A172 (cell line): ENCODE results near the gene KRTAP10-9. TPM values are rescaled to one million over a fixed set of nuclear protein-coding genes. Genes with fewer than 3 reads are reported as not detected.

Experiments used
- DNase-seq: peaks from one replicate; pipeline ENCODE4 v3.0.0-alpha.2; 2015; ENCODE audit warnings: low spot score
- total RNA-seq: library from RNA; depleted of rRNA; stranded (reverse); fragments of >200 nt; shearing (Covaris generic); gene quantifications from 2 replicates; pipeline ENCODE4 v1.2.3, GENCODE V29; 2014; rRNA removed

The KRTAP10-9 gene
- total RNA-seq, 1 experiment from 2014 or later: not detected

GRCh38 chr21:44664691-44665090, 37.8 kb downstream of the KRTAP10-9 start:
- no peak for DNase-seq

GRCh38 chr21:44666401-44667320, 39.8 kb downstream of the KRTAP10-9 start, which contains the start of gene KRTAP12-2:
KRTAP12-2 (minus strand) TSS chr21:44666927; CDS start chr21:44666886, 41 bp downstream.
- peak; percentile 21 for DNase-seq

GRCh38 chr21:44667612-44668011, 40.7 kb downstream of the KRTAP10-9 start:
- no peak for DNase-seq

GRCh38 chr21:44670642-44671432, 43.9 kb downstream of the KRTAP10-9 start:
- DNase-seq: no peak

GRCh38 chr21:44671911-44672310, 45.0 kb downstream of the KRTAP10-9 start:
- DNase-seq: no peak

- no peak for DNase-seq
These were observed 51.0 kb downstream of the KRTAP10-9 start for GRCh38 chr21:44677881-44678280.

Other genes with a start within 250 kb of the KRTAP10-9 start
- 0.50 and 1.5 TPM in 2 replicates for gene LRRC3, start 171.6 kb upstream of the KRTAP10-9 start, total RNA-seq
- not detected in 2 replicates for gene KRTAP10-1, start 86.9 kb upstream of the KRTAP10-9 start, total RNA-seq
- not detected in 2 replicates for gene KRTAP10-2, start 75.6 kb upstream of the KRTAP10-9 start, total RNA-seq
- gene KRTAP10-3, start 68.3 kb upstream of the KRTAP10-9 start, total RNA-seq: not detected in 2 replicates
- not detected in 2 replicates for gene KRTAP10-4, start 53.4 kb upstream of the KRTAP10-9 start, total RNA-seq
- not detected in 2 replicates for gene KRTAP10-5, start 46.5 kb upstream of the KRTAP10-9 start, total RNA-seq
- gene KRTAP10-6, start 34.6 kb upstream of the KRTAP10-9 start, total RNA-seq: not detected in 2 replicates
- gene KRTAP10-7, start 26.5 kb upstream of the KRTAP10-9 start, total RNA-seq: not detected in 2 replicates
- not detected in 2 replicates for gene KRTAP10-8, start 15.0 kb upstream of the KRTAP10-9 start, total RNA-seq
- gene KRTAP10-10, start 10.3 kb downstream of the KRTAP10-9 start, total RNA-seq: not detected in 2 replicates
- gene KRTAP10-11, start 19.3 kb downstream of the KRTAP10-9 start, total RNA-seq: not detected in 2 replicates
- not detected in 2 replicates for gene KRTAP12-4, start 27.6 kb downstream of the KRTAP10-9 start, total RNA-seq
- not detected in 2 replicates for gene KRTAP12-3, start 30.8 kb downstream of the KRTAP10-9 start, total RNA-seq
- not detected in 2 replicates for gene KRTAP12-2, start 39.8 kb downstream of the KRTAP10-9 start, total RNA-seq
- not detected in 2 replicates for gene KRTAP12-1, start 55.1 kb downstream of the KRTAP10-9 start, total RNA-seq
- gene KRTAP10-12, start 70.1 kb downstream of the KRTAP10-9 start, total RNA-seq: not detected in 2 replicates
- gene TSPEAR, start 84.5 kb downstream of the KRTAP10-9 start, total RNA-seq: 0.17 TPM in 1 of 2 replicates, not detected in the other
- gene UBE2G2, start 174.7 kb downstream of the KRTAP10-9 start, total RNA-seq: 53.1 and 68.3 TPM in 2 replicates
- gene SUMO3, start 191.0 kb downstream of the KRTAP10-9 start, total RNA-seq: 118 and 140 TPM in 2 replicates
- gene PTTG1IP, start 246.6 kb downstream of the KRTAP10-9 start, total RNA-seq: 637 and 713 TPM in 2 replicates